ENCODE measurements around the gene TBC1D32.
"Not testable (repeated sequence)": the region's sequence is repeated elsewhere in the genome, so short reads cannot be mapped to it uniquely, and the experiment has no call there.

TBC1D32 gene

GRCh38 chr6:121334299-121335086 is at the start of gene TBC1D32:
TBC1D32 (minus strand) TSS chr6:121334480; CDS start chr6:121334430, 50 bp downstream.
- CTCF ChIA-PET, result interaction anchor here (1.1 to 1.5 kb wide), 3 partner anchors 15 to 279 kb away, joined by 3 to 4 read pairs (median 3); no protein-coding TSS in a partner anchor
- TF ChIP-seq, protein P1, sequence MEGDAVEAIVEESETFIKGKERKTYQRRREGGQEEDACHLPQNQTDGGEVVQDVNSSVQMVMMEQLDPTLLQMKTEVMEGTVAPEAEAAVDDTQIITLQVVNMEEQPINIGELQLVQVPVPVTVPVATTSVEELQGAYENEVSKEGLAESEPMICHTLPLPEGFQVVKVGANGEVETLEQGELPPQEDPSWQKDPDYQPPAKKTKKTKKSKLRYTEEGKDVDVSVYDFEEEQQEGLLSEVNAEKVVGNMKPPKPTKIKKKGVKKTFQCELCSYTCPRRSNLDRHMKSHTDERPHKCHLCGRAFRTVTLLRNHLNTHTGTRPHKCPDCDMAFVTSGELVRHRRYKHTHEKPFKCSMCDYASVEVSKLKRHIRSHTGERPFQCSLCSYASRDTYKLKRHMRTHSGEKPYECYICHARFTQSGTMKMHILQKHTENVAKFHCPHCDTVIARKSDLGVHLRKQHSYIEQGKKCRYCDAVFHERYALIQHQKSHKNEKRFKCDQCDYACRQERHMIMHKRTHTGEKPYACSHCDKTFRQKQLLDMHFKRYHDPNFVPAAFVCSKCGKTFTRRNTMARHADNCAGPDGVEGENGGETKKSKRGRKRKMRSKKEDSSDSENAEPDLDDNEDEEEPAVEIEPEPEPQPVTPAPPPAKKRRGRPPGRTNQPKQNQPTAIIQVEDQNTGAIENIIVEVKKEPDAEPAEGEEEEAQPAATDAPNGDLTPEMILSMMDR (IDR thresholded peaks at IDR 0.05; ENCODE audit: control extremely low read depth, extremely low read depth, low read depth, missing control alignments), result no peak
- POLR2A ChIA-PET, result no interaction called here
- DNase-seq (ENCODE audit: extremely low spot score), result peak; percentile 92

GRCh38 chr6:121383478-121383877 is 49.2 kb upstream of the TBC1D32 start:
- POLR2A ChIA-PET, result no interaction called here
- CTCF ChIA-PET, result interaction anchor here (0.9 kb wide), 1 partner anchor 18 kb away, joined by 3 read pairs; no protein-coding TSS in a partner anchor
- no peak for DNase-seq (ENCODE audit: extremely low spot score)
- TF ChIP-seq, protein P1 (IDR thresholded peaks at IDR 0.05; ENCODE audit: control extremely low read depth, extremely low read depth, low read depth, missing control alignments), result no peak

DNA sequence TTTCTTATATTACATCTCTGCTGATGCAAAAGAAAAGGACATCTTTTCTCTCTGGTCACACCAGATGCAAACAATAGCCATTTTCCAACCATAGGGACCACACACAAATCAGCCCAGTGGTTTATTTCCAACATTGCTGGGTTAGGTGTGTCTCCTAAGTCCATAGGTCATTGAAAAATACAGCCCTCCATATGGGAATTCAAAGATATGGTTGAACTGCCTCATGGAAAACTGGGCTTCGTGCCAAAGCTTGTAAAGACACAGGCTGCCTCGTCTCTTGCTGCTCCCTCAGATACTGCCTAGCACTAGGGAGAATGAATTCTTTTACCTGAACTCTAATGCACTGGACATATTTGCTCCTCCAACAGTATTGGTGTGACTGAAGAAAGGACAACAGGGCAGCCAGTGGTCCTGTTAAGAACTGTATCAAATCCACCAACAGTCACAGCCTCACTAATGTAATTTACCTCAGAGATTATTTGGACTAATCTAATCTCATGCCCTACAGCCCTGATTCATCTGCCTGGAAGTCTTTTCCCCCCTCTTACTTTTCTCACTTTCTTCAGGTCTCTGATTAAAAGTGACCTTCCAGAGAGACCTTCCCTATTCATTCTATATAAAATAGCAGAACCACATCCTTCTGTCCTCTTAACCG is 48.3 kb upstream of the TBC1D32 start:
- ChIA-PET CTCF (no interaction called here), POLR2A (no interaction called here)
- TF ChIP-seq, protein P1 (IDR thresholded peaks at IDR 0.05; ENCODE audit: control extremely low read depth, extremely low read depth, low read depth, missing control alignments), result no peak
- no peak for DNase-seq (ENCODE audit: extremely low spot score)

- TF ChIP-seq, protein P1 (IDR thresholded peaks at IDR 0.05; ENCODE audit: control extremely low read depth, extremely low read depth, low read depth, missing control alignments), result no peak
- ChIA-PET POLR2A (no interaction called here), CTCF (no interaction called here)
- DNase-seq (ENCODE audit: extremely low spot score), result no peak
These were observed 42.1 kb upstream of the TBC1D32 start for GRCh38 chr6:121376411-121376810.

- CTCF ChIA-PET, result interaction anchor here (1.0 kb wide), 1 partner anchor 8 kb away, joined by 4 read pairs; no protein-coding TSS in a partner anchor
- POLR2A ChIA-PET; DNase-seq (ENCODE audit: extremely low spot score): not testable (repeated sequence)
These were observed 39.9 kb upstream of the TBC1D32 start for GRCh38 chr6:121374219-121374618.

DNA sequence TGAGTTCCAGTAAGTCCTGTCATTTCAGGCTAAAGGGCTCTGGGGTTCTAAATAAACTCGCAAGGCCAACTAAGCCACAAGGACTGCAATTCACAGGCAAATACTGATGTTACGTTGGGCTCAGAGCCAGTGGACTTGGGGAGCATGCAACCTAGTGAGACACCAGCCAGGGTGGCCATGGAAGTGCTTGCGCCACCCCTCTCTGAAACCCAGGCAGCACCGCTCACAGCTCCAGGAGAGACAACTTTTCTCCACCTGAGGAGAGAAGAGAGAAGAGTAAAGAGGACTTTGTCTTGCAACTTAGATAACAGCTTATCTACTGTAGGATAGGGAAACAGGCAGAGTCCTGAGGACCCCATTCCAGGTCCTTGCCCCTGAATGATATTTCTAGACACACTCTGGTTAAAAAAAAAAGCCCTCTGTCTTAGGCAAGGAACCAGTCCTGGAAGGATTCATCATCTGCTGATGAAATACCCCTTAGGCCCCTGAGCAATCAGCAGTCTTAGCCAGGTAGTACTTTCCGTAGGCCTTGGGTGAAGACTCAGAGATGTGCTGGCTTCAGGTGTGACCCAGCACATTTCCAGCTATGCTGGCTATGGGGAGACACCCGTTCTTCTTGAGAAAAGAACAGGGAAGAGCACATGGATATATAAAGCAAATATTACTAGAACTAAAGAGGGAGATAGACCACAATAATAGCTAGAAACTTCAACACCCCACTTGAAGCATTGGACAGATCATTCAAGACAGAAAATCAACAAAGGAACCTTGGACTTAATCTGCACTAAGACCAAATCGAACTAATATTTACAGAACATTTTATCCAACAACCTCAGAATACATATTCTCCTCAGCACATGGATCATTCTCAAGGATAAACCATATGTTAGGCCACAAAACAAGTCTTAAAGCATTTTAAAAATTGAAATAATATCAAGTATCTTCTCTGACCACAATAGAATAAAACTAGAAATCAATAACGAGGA is 31.5 kb upstream of the TBC1D32 start:
- ChIA-PET CTCF (interaction anchor here (1.3 kb wide), 1 partner anchor 9 kb away, joined by 4 read pairs; no protein-coding TSS in a partner anchor), POLR2A (no interaction called here)
- no peak for DNase-seq (ENCODE audit: extremely low spot score)
- TF ChIP-seq, protein P1 (IDR thresholded peaks at IDR 0.05; ENCODE audit: control extremely low read depth, extremely low read depth, low read depth, missing control alignments), result no peak

Data from GM10248 (cell line).